NCI-H748 (cell line): ENCODE results near the gene IL31RA.
A peak's percentile ranks its signal among the peaks of the same experiment; 100 is the strongest.
"Not testable (repeated sequence)": the region's sequence is repeated elsewhere in the genome, so short reads cannot be mapped to it uniquely, and the experiment has no call there.

ENCODE experiments used
- DNase-seq: peaks from one replicate; lab custom pipeline; 2025; ENCODE audit not compliant: unreplicated experiment; lab: John Stamatoyannopoulos, UW

Gene IL31RA

DNA sequence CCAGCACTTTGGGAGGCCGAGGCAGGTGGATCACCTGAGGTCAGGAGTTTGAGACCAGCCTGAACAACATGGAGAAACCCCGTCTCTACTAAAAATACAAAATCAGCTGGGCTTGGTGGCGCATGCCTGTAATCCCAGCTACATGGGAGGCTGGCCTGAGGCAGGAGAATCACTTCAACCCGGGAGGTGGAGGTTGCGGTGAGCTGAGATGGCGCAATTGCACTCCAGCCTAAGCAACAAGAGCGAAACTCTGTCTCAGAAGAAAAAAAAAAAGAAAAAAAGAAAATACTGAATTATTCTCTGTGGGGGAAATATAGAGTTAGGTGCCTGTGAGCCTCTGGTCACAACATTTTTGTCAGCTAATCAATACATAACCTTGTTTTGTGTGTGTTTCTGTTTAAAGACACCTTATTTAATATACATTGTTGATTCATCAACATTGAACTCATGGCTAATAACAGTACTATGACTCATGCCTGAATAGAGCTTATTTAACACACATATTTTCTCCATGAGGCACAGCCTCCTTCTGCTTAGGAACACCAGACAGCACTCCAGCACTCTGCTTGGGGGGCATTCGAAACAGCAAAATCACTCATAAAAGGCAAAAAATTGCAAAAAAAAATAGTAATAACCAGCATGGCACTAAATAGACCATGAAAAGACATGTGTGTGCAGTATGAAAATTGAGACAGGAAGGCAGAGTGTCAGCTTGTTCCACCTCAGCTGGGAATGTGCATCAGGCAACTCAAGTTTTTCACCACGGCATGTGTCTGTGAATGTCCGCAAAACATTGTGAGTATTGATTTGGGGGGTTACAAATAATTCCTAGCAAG lies at the start of gene IL31RA:
TSS of gene IL31RA (plus strand) at position 519 of the 836 bp plus-strand sequence. CDS start at position 733, 214 bp downstream.
- DNase-seq, result no peak

DNA sequence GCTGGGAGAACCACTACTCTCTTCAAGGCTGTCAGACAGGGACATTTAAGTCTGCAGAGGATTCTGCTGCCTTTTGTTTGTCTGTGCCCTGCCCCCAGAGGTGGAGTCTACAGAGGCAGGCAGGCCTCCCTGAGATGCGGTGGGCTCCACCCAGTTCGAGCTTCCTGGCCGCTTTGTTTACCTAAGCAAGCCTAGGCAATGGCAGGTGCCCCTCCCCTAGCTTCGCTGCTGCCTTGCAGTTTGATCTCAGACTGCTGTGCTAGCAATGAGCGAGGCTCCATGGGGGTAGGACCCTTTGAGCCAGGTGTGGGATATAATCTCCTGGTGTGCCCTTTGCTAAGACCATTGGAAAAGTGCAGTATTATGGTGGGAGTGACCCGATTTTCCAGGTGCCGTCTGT lies 42.3 kb upstream of the IL31RA start:
- DNase-seq, result peak; percentile 8

DNA sequence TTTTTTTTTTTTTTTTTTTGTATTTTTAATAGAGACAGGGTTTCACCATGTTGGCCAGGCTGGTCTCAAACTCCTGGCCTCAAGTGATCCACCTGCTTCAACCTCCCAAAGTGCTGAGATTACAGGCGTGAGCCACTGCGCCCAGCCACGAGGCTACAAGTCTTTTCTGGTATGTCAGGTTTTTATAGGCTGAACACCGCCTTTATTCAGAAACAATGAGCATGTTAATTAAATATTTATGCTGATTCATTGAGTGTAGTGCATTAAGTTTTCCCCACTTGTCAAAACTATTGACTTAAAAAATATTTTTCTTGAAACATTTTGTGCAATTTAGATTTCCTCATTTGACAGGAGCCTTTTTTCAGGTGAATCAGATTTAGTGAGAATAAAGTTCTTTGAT lies 35.2 kb upstream of the IL31RA start:
- DNase-seq, result not testable (repeated sequence)

DNA sequence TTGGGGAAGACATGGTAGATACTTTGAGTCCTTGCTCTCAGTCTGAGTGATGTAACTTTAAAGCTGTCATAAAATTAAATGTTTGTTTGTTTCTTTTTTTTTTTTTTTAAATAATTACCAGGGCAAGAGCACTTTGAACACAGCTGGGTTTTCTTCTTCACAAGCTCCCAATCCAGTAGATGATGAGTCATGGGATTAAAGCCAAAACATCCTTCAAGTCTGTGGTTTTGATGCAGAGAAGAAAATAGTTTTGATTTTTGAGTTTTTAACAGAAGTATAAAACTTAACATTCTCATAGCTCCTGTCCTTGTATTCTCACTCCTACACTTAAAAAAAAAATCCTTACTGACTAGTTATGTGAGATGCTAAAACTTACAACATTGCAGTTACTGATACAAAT lies 34.8 kb upstream of the IL31RA start:
- DNase-seq, result no peak

DNA sequence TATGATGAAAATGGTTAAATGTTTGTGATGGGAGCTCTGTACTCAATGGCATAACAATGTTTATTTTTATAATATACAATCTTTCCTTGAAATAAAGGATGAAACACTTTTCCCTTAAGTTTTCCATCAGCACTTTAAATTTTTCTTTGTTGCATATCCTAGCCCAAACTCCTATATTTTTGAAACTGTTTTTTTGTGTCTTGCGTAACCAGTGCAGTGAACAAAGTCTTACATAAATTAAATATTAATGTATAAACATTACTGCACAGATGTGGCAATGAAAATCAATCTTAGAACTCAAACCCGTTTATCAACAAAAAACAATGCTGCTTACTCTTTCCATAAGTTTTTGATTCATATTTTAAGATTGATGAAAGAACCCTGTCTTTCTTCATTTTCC lies 34.1 kb upstream of the IL31RA start:
- no peak for DNase-seq

DNA sequence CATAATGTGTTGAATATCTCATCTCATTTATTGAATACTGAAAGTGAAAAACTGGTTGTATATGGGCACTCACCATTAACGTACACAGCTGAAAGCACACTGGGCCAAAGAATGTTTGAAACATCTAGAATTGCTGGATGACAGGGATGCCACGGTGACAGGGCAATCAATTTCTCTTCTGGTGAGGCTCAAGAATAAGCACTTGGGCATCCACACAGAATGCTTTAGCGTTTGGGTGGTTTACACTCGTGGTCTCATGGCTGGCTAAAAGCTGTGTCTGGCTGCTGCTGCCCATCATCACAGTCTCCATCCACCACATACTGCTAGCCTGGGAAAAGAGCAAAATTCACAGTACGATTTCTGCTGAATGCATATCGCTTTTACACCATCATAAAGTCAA lies 30.7 kb upstream of the IL31RA start:
- no peak for DNase-seq

DNA sequence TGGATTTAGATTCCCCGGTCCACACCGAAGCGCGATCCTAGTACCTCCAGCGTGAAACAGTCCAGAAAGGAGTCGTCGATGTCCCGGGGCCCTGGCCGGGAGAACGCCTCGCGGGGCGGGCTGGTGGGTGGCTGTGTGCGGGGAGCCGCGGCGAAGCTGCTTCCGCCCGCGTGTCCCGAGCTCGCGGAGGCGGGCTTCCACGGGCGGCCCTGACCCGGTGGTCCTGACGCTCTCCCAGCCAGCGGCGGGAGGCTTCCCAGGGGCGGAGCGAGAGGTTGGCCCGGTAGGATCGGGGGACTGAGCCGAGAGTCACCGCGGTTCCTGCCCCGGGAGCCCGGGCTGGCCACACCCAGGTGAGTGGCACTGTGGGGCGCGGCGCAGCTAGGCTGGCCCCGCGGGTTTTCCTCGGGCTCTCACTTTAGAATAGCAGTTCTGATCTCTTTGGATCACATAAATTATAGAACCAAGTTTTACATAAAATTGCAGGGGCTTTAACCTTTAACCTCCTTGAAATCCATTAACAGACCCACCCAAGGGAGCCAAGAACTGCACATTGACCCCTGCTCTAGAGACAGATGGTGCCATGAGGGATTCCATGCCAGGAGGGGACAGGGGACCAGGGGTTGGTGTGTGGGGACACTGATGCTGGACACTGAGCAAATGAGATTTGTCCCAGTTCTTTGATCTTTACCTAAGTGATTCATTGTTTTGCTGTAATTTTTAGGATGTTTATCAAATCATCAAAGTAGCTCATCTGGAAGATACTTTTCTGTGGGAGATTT lies 29.2 kb upstream of the IL31RA start:
- no peak for DNase-seq

DNA sequence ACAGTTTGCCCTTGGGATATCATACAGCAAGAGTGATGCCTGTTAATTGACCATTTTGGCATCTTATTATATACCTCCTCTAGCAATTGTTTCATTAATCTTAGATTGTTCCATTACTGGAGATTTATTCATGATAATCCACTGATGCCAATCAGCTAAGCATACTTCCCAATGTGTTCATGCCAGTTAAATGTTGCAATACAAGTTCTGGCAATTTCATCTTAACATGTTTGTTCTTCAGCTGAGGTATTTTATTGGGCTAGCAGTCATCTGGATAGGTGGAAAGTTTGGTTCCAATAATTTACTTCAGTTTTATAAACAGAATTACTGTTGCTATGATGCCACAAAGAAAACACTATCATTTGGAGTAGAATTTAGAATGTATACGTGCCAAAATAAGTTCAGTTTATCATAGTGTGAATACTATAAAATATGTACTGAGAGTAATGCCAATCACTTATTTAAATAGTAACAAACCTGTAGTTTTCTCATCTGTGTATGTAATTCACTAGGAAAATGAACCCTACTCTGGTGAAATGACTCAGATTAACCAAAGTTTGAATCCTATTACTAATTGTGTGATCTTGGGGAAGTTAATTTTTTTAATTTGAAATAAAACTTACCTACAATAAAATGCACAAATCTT lies 27.9 kb upstream of the IL31RA start:
- DNase-seq, result no peak

DNA sequence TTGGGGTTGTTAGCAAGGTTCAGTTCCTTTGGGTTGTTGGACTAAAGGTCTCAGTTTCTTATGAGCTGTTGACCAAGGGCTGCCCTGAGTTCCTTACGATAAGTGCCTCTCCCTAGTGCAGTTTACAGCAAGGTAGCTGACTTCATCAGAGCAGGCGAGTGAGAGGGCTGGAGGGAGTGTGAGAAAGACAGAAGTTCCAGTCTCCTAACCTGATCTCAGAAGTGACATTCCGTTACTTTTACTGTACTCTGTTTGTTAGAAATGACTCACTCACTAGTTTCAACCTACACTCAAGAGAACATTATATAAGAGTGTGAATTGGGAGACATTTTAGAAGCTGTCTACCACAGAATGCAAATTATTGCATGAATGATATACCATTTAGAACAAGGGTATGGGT lies 21.2 kb upstream of the IL31RA start:
- DNase-seq, result no peak

DNA sequence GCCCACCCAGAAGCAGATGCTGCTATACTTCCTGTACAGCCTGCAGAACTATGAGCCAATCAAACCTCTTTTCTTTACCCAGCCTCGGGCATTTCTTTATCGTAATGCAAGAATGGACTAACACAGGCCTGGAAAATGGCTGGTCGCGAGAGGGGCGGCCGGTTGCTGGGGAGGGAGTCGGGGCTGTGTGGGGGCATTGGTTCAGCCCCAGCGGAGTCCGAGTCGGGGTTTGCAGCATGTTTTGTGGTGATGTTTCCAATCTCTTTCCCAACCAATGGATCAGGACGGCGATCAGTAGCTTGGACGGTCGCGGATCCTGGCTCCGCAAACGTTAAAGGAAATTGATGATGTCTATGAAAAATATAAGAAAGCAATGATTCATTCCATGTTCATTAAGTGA lies 18.7 kb upstream of the IL31RA start:
- DNase-seq, result no peak

DNA sequence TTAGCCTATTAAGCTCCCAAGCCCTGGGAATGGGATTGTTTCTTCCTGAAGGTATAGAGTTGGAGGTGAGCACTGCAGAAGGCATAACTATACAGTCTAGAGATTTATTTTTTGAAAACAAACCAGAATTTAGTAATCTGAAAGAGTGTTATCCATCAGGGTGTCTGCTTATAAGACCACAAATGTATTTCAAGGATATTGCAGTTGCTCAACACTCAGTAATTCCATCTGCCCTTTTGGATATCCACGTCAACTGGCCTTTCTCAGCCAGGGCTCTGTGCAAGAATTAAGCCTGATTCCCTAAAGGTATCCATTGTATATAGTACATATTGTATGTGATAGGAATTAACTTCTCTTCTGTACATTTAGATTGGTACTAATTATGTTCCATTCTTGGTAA lies 15.0 kb upstream of the IL31RA start:
- DNase-seq, result no peak

DNA sequence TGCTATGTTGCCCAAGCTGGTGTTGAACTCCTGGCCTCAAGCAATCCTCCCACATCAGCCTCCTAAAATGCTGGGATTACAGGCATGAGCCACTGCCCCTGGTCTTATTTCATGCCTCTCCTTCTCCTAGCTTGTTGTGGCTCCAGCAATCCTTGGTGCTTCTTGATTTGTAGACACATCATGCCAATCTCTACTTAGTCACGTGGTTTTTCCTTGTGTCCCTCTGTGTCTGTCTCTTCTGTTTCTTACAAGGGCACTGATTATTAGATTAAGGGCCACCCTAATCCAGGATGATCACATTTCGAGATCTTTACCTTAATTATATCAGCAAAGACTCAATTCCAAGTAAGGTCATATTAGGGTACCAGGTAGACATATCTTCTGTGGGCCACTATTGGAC lies 9.2 kb upstream of the IL31RA start:
- DNase-seq, result no peak

DNA sequence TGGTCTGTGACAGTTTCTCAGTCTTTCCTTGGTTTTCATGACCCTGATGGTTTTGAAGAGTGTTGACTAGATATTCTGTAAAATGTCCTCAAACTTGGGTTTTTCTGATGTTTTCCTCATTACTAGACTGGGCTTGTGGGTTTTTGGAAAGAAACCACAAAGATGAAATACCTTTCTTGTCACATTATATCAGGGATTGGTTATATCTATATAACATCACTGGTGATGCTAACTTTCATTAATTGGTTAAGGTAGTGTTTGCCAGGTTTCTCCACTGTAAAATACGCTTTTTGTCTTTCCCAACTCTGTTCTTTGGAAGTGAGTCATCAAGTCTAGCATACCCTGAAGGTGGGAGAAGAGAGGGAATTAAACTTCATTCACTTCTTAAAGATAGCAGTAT lies 3.3 kb upstream of the IL31RA start:
- no peak for DNase-seq

DNA sequence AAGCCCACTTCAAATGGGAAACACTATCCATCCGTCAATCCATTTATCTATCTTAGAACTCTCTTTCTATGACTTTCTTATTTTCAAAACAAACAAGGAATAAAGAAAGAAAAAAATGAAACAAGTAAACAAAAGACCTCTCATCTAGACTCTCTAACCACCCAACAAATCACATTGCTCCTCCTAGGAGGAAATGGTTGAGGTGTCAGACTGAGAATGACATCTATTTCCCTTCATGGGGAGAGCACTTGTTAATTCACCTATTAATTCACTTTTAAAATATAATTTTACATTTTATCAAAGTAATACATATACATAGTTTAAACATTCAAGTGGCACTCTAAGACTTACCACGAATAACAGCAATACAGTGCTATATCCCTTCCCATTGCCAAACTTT lies 2.4 kb upstream of the IL31RA start:
- no peak for DNase-seq

DNA sequence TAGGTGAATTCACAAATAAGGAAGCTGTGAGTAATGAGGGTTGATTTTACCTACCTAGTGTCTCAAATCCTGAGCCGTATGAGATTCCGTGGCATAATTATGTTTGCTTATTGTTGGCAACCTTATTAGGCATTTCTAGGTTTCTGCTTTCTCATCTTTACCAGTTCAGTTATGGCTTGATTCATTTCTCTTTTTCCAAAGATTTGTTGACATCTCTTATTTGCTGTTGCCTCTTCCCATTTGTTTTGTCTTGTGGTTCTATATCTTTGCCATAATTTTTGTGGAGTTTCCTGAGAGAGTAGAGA lies 470 bp downstream of the IL31RA start:
- no peak for DNase-seq

DNA sequence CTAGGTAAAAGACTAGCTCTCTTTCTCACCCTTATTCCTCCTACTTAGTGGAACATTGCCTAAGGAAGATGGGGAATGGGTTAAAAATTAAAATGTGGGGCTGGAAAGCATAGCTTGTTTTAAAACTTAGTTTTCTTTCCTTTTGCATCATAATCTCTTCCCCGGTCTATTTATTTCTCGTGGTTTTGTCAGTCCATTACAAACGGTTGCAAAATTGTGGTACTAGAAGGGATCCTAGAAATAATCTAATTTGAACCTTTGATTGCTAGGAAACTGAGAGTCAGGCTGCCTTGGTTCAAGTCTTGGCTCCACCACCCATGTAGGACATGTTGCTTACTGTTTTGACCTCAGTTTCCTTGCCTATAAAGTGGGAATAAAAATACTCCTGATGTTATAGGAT lies 1.3 kb downstream of the IL31RA start:
- DNase-seq, result no peak

DNA sequence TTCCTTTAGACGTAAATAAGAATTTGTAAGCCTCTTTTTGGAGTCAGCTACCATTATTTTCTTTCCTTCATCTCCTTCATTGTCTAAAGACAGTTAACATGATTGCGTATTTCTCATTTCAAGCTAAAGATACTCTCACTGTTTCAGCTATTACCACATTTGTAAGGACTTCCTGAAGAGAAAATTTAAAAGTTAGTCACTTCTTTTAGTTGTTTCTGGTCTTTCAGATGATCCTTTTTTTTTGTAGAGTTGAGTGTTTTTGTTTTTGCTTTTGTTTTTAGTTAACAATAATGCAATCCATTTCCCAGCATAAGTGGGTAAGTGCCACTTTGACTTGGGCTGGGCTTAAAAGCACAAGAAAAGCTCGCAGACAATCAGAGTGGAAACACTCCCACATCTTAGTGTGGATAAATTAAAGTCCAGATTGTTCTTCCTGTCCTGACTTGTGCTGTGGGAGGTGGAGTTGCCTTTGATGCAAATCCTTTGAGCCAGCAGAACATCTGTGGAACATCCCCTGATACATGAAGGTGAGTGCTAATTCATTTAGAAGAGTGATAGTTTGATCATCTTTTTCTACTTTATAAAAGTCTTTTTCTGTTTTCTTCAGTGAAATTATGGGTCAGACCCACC lies 2.0 kb downstream of the IL31RA start:
- no peak for DNase-seq

DNA sequence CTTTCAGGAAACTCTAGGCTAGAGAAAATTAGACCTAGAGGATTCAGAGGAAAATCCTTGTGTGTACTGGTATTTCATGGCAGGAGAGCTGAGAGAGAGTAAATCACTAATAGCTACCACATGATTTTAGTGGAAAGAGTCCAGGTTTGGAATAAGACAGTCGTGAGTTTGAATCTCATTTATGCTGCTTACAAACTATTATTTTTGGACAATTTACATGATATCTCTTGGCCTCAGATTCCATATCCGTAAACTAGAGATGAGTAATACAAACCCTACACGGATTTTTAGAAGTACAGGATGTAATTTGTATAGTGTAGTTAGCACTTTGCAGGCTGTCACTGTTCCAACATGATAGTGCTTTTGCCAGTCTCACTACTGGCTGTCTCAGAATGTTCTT lies 2.7 kb downstream of the IL31RA start:
- no peak for DNase-seq

DNA sequence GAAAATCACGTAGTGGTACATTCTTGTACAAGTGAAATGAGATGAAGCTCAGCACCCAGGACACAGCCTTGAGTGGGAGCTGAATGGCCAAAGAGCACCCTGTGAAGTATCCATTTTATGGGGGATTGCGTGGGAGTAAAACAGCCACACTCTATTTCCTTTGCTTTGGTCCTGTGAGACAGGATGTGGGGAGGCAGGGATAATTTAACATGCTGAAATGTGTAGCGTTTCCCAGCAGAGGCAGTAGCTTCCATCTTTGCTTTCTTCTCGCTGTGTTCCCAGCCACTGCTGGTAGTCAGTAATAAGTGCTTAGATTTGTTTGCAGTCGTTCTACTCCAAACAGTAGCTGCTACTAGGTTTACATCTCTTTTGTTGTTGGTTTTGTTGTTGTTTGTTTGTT lies 4.4 kb downstream of the IL31RA start:
- DNase-seq, result no peak

DNA sequence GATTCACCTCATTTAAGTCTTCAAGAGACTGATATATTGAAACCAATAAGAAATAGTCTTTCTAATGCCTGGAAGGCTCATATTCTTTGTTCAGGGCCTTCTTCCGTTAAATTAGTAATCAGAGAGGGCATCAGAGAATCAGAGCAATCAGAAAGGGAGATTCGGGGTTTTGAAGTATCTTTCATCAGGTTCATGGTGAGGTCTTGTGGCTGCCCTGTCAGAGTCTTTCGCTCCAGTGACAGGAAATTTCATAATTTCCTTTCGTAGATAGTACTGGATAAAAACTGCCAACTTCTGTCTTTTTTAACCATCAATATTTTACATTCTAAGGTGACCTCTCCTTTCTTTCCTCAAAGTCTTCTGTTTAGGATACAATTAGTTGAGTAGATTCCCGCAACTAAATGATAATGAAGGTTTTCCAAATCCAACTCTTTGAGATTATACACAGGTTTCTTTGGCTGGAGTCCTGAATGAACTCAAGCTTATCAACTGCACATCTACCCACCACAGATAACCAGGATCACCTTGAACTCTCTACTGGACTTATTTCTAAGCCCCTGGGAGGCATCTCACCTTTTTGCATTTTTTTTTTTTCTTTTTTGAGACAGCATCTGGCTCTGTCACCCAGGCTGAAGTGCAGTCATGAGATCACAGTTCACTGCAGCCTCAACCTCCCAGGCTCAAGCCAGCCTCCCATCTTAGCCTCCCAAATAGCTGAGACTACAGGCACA lies 5.5 kb downstream of the IL31RA start:
- DNase-seq, result no peak

DNA sequence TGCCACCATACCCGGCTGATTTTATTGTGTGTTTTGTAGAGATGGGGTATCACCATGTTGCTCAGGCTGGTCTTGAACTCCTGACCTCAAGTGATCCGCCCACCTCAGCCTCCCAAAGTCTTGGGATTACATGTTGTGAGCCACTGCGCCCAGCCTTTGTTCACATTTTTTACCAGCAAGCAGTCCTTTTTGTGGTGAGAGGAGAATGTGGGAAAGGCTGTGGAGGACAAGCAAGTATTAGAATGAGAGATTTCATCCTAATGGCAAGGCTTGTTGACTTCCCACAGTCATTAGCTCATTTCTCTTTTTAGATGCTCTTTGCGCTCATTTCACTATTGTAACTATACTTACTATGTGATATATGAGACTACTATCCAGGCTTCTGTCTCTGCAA lies 6.1 kb downstream of the IL31RA start:
- DNase-seq, result no peak
